WTC11 (cell line): ENCODE measurements around the gene MAB21L4.

ENCODE experiments used
- CTCF ChIP-seq: fragments of 200-600 bp; IDR thresholded peaks from 2 replicates; pipeline ENCODE4 v1.8.0; 2022; ENCODE audit warnings: antibody characterized with exemption
- E2F5 ChIP-seq: sonication (generic); formaldehyde crosslinking; IDR thresholded peaks from 2 replicates; pipeline ENCODE4 v1.8.1; 2022; ENCODE audit warnings: mild to moderate bottlenecking, moderate library complexity, missing genetic modification reagents
- IRF1 ChIP-seq: sonication (generic); formaldehyde crosslinking; IDR thresholded peaks from 2 replicates; pipeline ENCODE4 v1.8.0; 2023; ENCODE audit warnings: missing genetic modification reagents
- JUN ChIP-seq: sonication (generic); formaldehyde crosslinking; IDR thresholded peaks from 2 replicates; pipeline ENCODE4 v1.8.0; 2023; ENCODE audit warnings: mild to moderate bottlenecking, missing genetic modification reagents
- NR2C2 ChIP-seq: sonication (generic); formaldehyde crosslinking; IDR thresholded peaks from 2 replicates; pipeline ENCODE4 v1.8.0; 2022; ENCODE audit warnings: mild to moderate bottlenecking, missing genetic modification reagents
- NR3C1 ChIP-seq: sonication (generic); formaldehyde crosslinking; conservative IDR thresholded peaks from 2 replicates; pipeline ENCODE4 v1.8.1; 2023; ENCODE audit warnings: low read depth, mild to moderate bottlenecking, missing genetic modification reagents

GRCh38 chr2:240876035-240876474 lies 19.9 kb downstream of the MAB21L4 start:
- TF ChIP-seq CTCF (no peak), IRF1 (CRISPR knock-in tag) (no peak), E2F5 (no peak), NR3C1 (CRISPR knock-in tag) (no peak), JUN (no peak), NR2C2 (CRISPR knock-in tag) (no peak)
